GM12872 (cell line): ENCODE measurements around the gene PCDHB13.
"Not testable (repeated sequence)": the region's sequence is repeated elsewhere in the genome, so short reads cannot be mapped to it uniquely, and the experiment has no call there.

Source experiments
- TF ChIP-seq, protein P1 (sequence below): IDR thresholded peaks from 3 replicates; pipeline ENCODE4 v1.5.1; 2011; ENCODE audit warnings: low read depth, mild to moderate bottlenecking, low read length, moderate library complexity; ENCODE audit not compliant: insufficient read depth

The PCDHB13 gene

GRCh38 chr5:141213656-141214339 is at the start of gene PCDHB13:
Gene PCDHB13, plus strand, starts transcription at chr5:141213919. Its CDS starts 205 bp downstream, at chr5:141214124.
- TF ChIP-seq, protein P1, sequence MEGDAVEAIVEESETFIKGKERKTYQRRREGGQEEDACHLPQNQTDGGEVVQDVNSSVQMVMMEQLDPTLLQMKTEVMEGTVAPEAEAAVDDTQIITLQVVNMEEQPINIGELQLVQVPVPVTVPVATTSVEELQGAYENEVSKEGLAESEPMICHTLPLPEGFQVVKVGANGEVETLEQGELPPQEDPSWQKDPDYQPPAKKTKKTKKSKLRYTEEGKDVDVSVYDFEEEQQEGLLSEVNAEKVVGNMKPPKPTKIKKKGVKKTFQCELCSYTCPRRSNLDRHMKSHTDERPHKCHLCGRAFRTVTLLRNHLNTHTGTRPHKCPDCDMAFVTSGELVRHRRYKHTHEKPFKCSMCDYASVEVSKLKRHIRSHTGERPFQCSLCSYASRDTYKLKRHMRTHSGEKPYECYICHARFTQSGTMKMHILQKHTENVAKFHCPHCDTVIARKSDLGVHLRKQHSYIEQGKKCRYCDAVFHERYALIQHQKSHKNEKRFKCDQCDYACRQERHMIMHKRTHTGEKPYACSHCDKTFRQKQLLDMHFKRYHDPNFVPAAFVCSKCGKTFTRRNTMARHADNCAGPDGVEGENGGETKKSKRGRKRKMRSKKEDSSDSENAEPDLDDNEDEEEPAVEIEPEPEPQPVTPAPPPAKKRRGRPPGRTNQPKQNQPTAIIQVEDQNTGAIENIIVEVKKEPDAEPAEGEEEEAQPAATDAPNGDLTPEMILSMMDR = not testable (repeated sequence)

DNA sequence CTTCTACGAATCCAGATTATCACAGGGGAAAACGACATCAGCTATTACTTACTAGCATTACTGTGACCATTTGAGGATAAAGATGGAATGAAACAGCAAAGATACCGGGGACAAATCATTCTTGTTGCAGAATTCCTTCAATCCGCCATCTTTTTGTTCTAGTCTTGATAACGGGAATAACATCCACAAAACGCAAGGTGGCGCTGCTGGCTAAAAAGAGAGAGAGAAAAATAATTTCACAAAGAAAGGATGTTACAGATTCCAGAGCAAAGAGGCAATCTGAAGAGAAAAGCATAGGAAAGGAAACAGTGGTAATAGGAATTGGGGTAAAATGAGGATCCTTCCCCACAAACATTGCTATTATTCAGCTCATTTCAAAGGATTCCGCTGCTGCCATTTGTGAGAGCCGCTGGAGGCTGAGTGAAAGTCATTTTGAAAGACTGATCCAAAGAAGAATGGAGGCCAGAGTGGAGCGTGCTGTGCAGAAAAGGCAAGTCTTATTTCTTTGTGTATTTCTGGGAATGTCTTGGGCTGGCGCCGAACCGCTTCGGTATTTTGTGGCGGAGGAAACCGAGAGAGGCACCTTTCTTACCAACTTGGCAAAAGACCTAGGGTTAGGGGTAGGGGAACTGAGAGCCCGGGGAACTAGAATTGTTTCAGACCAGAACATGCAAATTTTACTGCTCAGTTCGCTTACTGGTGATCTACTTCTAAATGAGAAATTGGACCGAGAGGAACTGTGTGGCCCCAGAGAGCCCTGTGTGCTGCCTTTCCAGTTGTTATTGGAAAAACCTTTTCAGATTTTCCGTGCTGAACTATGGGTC is 41.1 kb upstream of the PCDHB13 start, which contains the start of gene PCDHB7:
Gene PCDHB7, plus strand, starts transcription at position 264 of the 824 bp plus-strand sequence. Its CDS starts 192 bp downstream, at position 456.
- TF ChIP-seq, protein P1 = peak; percentile 28; the same call in 1 of the 3 replicates

DNA sequence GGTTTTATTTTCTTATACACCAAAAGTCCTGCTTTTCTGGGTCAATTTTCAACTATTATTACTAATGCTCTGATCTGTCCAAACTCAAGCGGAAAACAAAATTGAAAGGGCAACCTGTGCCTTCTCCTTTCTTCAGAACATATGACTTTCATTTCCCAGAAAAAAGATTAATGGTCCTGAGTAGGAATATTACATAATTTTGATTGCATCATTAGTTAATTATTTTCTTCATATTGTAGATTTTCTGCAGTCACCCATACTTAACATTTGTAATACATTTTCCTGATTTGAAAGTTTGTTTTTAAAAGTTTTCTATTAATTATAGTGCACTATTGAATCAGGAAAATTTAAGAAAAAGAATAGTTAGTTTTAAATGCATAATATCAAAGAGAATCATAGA is 37.8 kb upstream of the PCDHB13 start:
- TF ChIP-seq, protein P1 = no peak

DNA sequence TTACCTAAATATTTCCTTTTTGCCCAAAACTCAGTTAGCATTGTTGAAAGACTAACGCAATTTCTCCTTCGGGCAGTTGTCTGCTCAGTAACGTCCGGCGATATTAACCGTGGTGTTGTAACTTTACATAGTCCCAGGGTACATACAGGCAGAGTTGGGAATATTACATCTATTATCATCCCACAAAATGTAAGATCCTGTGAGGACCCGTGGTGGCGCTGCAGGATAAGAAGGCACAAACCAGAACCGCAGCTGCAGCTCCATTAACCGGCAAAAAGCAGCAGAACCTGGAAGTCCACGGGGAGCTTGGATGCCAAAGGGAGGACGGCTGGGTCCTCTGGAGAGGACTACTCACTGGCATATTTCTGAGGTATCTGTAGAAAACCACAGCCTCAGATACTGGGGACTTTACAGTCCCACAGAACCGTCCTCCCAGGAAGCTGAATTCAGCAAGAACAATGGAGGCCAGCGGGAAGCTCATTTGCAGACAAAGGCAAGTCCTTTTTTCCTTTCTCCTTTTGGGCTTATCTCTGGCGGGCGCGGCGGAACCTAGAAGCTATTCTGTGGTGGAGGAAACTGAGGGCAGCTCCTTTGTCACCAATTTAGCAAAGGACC is 36.0 kb upstream of the PCDHB13 start, which contains the start of gene PCDHB8:
Gene PCDHB8, plus strand, starts transcription at position 214 of the 615 bp plus-strand sequence. Its CDS starts 245 bp downstream, at position 459.
- TF ChIP-seq, protein P1 = not testable (repeated sequence)

- TF ChIP-seq, protein P1 = no peak
These were observed 33.4 kb upstream of the PCDHB13 start for GRCh38 chr5:141180313-141180712.

- TF ChIP-seq, protein P1 = no peak
These were observed 31.5 kb upstream of the PCDHB13 start, which contains the start of gene PCDHB16 for GRCh38 chr5:141182248-141182647. Gene PCDHB16, plus strand, starts transcription at chr5:141182387. Its CDS starts 173 bp downstream, at chr5:141182560.
